ENCODE results near the gene SIX2. TPM values are rescaled to one million over a fixed set of nuclear protein-coding genes. Genes with fewer than 3 reads are reported as not detected.

SIX2 gene
- total and polyA plus RNA-seq, 2 of the 8 experiments (the other 6 are each of a cell fraction or from before 2014, with no cell fraction given), result 0.47 to 1.0 TPM

GRCh38 chr2:44960871-44961270 lies 48.4 kb downstream of the SIX2 start (continued):
- no peak for TF ChIP-seq CHD7 (IDR thresholded peaks at IDR 0.05; ENCODE audit: insufficient replicate concordance, low read length)
- TF ChIP-seq CREB1 (IDR thresholded peaks at IDR 0.05), result no peak
- no peak for TF ChIP-seq MAX (IDR thresholded peaks at IDR 0.05)
- no peak for TF ChIP-seq KDM1A (IDR thresholded peaks at IDR 0.05; ENCODE audit: borderline replicate concordance, low read length)
- TF ChIP-seq TBP (IDR thresholded peaks at IDR 0.05; ENCODE audit: low read depth, low read length), result no peak
- TF ChIP-seq CEBPB (IDR thresholded peaks at IDR 0.05; ENCODE audit: low read depth, low read length), result no peak
- no peak for TF ChIP-seq CHD1 (IDR thresholded peaks at IDR 0.05; ENCODE audit: low read depth, low read length)
- TF ChIP-seq ASH2L (IDR thresholded peaks at IDR 0.05; ENCODE audit: low read length), result no peak
- no peak for TF ChIP-seq RBBP5 (IDR thresholded peaks at IDR 0.05; ENCODE audit: borderline replicate concordance, low read depth, low read length)
- TF ChIP-seq NRF1 (IDR thresholded peaks at IDR 0.05; ENCODE audit: low read depth, low read length), result no peak
